SK-N-SH (cell line): ENCODE data around the gene FAM228B. TPM values are rescaled to one million over a fixed set of nuclear protein-coding genes. Genes with fewer than 3 reads are reported as not detected.

Source experiments
- CTCF ChIA-PET: fragments of 300-600, 350-600 bp; formaldehyde crosslinking; extraction: SDS; loops from one replicate; lab custom pipeline; 2021; lab: Yijun Ruan, JAX
- POLR2A ChIA-PET: fragments of 350-600 bp; sonication (Branson Sonifier 250); formaldehyde crosslinking; extraction: SDS; loops from one replicate; lab custom pipeline; 2020; ENCODE audit warnings: antibody characterized with exemption, inconsistent platforms; lab: Yijun Ruan, JAX
- DNase-seq: peaks from one replicate; pipeline ENCODE4 v3.0.0; 2012
- H2AFZ ChIP-seq: fragments of 200-600 bp; sonication (generic); 2 replicates; pipeline ENCODE4 v1.8.1; 2016; ENCODE audit warnings: antibody characterized with exemption, mild to moderate bottlenecking, low read depth
- H3F3A ChIP-seq: fragments of 200-600 bp; sonication (generic); replicated peaks from 2 replicates; pipeline ENCODE3; 2016; ENCODE audit warnings: antibody characterized with exemption, mild to moderate bottlenecking; ENCODE audit not compliant: insufficient read depth
- H3K27ac ChIP-seq, 2 experiments: fragments of 200-500 bp in 1 of 2; fragments of 200-600 bp in 1 of 2; sonication (Bioruptor generic) in 1 of 2; sonication (generic), shearing (Covaris generic) in 1 of 2; 2 replicates each; pipeline versions ENCODE4 v1.5.1 to v1.6.1; 2014 to 2016; ENCODE audit warnings: low read depth in 2 of 2, inconsistent platforms in 1 of 2, low read length in 1 of 2, mild to moderate bottlenecking in 1 of 2, mixed read lengths in 1 of 2
- H3K27me3 ChIP-seq: fragments of 200-600 bp; sonication (generic), shearing (Covaris generic); 2 replicates; pipeline ENCODE4 v1.6.1; 2016; ENCODE audit warnings: mixed run types; ENCODE audit not compliant: insufficient read depth
- H3K36me3 ChIP-seq, 2 experiments: fragments of 200-500 bp in 1 of 2; fragments of 200-600 bp in 1 of 2; sonication (Bioruptor generic) in 1 of 2; sonication (generic) in 1 of 2; replicated peaks in 1 of 2; 2 replicates each; pipeline versions ENCODE3 to v1.5.1; 2014 to 2016; ENCODE audit warnings: low read length in 1 of 2, mild to moderate bottlenecking in 1 of 2; ENCODE audit not compliant: insufficient read depth in 2 of 2, control insufficient read depth in 1 of 2
- H3K4me1 ChIP-seq, 2 experiments: fragments of 200-500 bp in 1 of 2; fragments of 200-600 bp in 1 of 2; sonication (Bioruptor generic) in 1 of 2; sonication (generic), shearing (Covaris generic) in 1 of 2; 2 replicates each; pipeline versions ENCODE4 v1.5.1 to v1.6.1; 2014 to 2016; ENCODE audit warnings: low read depth in 1 of 2, low read length in 1 of 2, mixed run types in 1 of 2; ENCODE audit not compliant: insufficient read depth in 2 of 2, control insufficient read depth in 1 of 2
- H3K4me2 ChIP-seq: fragments of 200-600 bp; sonication (generic), shearing (Covaris generic); 2 replicates; pipeline ENCODE4 v1.6.1; 2017; ENCODE audit warnings: mixed run types
- H3K4me3 ChIP-seq, 2 experiments: fragments of 200-500 bp in 1 of 2; fragments of 200-600 bp in 1 of 2; sonication (Bioruptor generic) in 1 of 2; sonication (generic), shearing (Covaris generic) in 1 of 2; 2 replicates each; pipeline versions ENCODE4 v1.5.1 to v1.8.1; 2014 to 2016; ENCODE audit warnings: low read depth in 2 of 2, inconsistent platforms in 1 of 2, low read length in 1 of 2, mild to moderate bottlenecking in 1 of 2, mixed read lengths in 1 of 2, moderate library complexity in 1 of 2
- H3K79me2 ChIP-seq: fragments of 200-600 bp; sonication (generic); 2 replicates; pipeline ENCODE4 v1.8.1; 2017; ENCODE audit warnings: mild to moderate bottlenecking; ENCODE audit not compliant: insufficient read depth
- H3K9ac ChIP-seq: fragments of 200-600 bp; sonication (generic); 2 replicates; pipeline ENCODE4 v1.6.1; 2017; ENCODE audit warnings: mixed run types
- H3K9me2 ChIP-seq: fragments of 200-600 bp; sonication (generic); 2 replicates; pipeline ENCODE4 v1.6.1; 2017; ENCODE audit warnings: mixed run types
- H3K9me3 ChIP-seq: fragments of 200-600 bp; sonication (generic); 2 replicates; pipeline ENCODE4 v1.6.1; 2017; ENCODE audit warnings: mixed run types, mild to moderate bottlenecking, moderate library complexity
- H4K20me1 ChIP-seq: fragments of 200-600 bp; sonication (generic); 2 replicates; pipeline ENCODE4 v1.6.1; 2017; ENCODE audit warnings: mild to moderate bottlenecking, mixed run types; ENCODE audit not compliant: insufficient read depth
- ELF1 ChIP-seq: IDR thresholded peaks from 2 replicates; pipeline ENCODE4 v1.4.0; 2012
- FOSL2 ChIP-seq: IDR thresholded peaks from 2 replicates; pipeline ENCODE4 v1.4.0; 2012; ENCODE audit warnings: low read depth, mild to moderate bottlenecking, moderate library complexity, borderline replicate concordance
- JUND ChIP-seq: IDR thresholded peaks from 2 replicates; pipeline ENCODE4 v1.4.0; 2012
- MEF2A ChIP-seq: IDR thresholded peaks from 2 replicates; pipeline ENCODE4 v1.4.0; 2012; ENCODE audit warnings: low read depth, borderline replicate concordance
- NRF1 ChIP-seq: IDR thresholded peaks from 2 replicates; pipeline ENCODE4 v1.6.1; 2012; ENCODE audit warnings: low read depth, mild to moderate bottlenecking, low read length
- PBX3 ChIP-seq: IDR thresholded peaks from 2 replicates; pipeline ENCODE4; 2012
- POLR2AphosphoS5 ChIP-seq: IDR thresholded peaks from 2 replicates; pipeline ENCODE4 v1.6.1; 2012; ENCODE audit warnings: low read depth, low read length
- RAD21 ChIP-seq: IDR thresholded peaks from 2 replicates; pipeline ENCODE4 v1.6.1; 2012; ENCODE audit warnings: mild to moderate bottlenecking, low read length
- REST ChIP-seq: IDR thresholded peaks from 2 replicates; pipeline ENCODE4 v1.6.1; 2012; ENCODE audit warnings: mild to moderate bottlenecking, low read depth, low read length, moderate library complexity
- SIN3A ChIP-seq: IDR thresholded peaks from 2 replicates; pipeline ENCODE4 v1.6.1; 2012; ENCODE audit warnings: low read depth, mild to moderate bottlenecking, low read length, moderate library complexity, borderline replicate concordance
- TAF1 ChIP-seq: IDR thresholded peaks from 2 replicates; pipeline ENCODE4 v1.6.1; 2012; ENCODE audit warnings: low read depth, mild to moderate bottlenecking, low read length, moderate library complexity, borderline replicate concordance
- TCF12 ChIP-seq: IDR thresholded peaks from 2 replicates; pipeline ENCODE4 v1.4.0; 2012
- TEAD4 ChIP-seq: IDR thresholded peaks from 2 replicates; pipeline ENCODE4 v1.4.0; 2012; ENCODE audit warnings: mild to moderate bottlenecking, borderline replicate concordance; ENCODE audit not compliant: insufficient read depth
- USF2 ChIP-seq: fragments of 150-350 bp; IDR thresholded peaks from 2 replicates; pipeline ENCODE4 v1.6.1; 2017; ENCODE audit warnings: antibody characterized with exemption, low read length, low read depth, borderline replicate concordance
- WGBS: methylation state at CpG from one replicate; pipeline ENCODE4 v1.1.6; 2017; ENCODE audit warnings: low lambda C conversion rate; 5-methylcytosine and 5-hydroxymethylcytosine counted together
- polyA plus RNA-seq, 3 experiments: library from polyadenylated mRNA; depleted of rRNA; stranded (reverse); fragments of >200 nt; gene quantifications; 2 replicates each; pipeline ENCODE4 v1.2.3, GENCODE V29; 2012

Gene FAM228B
- polyA plus RNA-seq, 1 of the 3 experiments (the other 2 are of a cell fraction), result 5.3 TPM

GRCh38 chr2:24110660-24111303 lies 12.5 kb upstream of the FAM228B start:
- no peaks in the 10 kb centered on the region for H4K20me1 ChIP-seq
- TF ChIP-seq RAD21, result no peak
- TF ChIP-seq, all 33 proteins: peak for 0
- no peak for DNase-seq
- 0 out of 4 replicates have a peak, but pooled peaks cover 0 to 6% of the 10 kb centered on the region in 2 experiments for H3K4me1 ChIP-seq
- no peaks in the 10 kb centered on the region for H3K36me3 ChIP-seq
- WGBS, result 86% methylated on average over 7 of the region's 7 CpGs
- H3K4me3 ChIP-seq, result no peak overlapping the region
- H3K9me2 ChIP-seq, result no peaks in the 10 kb centered on the region
- H3K9me3 ChIP-seq, result peaks cover 14% of the 10 kb centered on the region; the same call in 1 of the 2 replicates
- H3F3A ChIP-seq, result peaks cover 6% of the 10 kb centered on the region
- CTCF ChIA-PET, result interaction anchor here (0.7 to 1.5 kb wide), 3 partner anchors 27 to 362 kb away, joined by 3 to 6 read pairs (median 4); partner anchors contain the start of genes ATAD2B and TP53I3
- POLR2A ChIA-PET, result interaction anchor here (1.2 to 1.7 kb wide), 3 partner anchors 12 to 34 kb away, joined by 3 to 6 read pairs (median 5); partner anchors contain the start of genes PFN4 and SF3B6
- H3K9ac ChIP-seq, result no peak overlapping the region
- no peak overlapping the region for H3K27ac ChIP-seq
- H3K27me3 ChIP-seq, result no peaks in the 10 kb centered on the region
- no peak overlapping the region for H2AFZ ChIP-seq
- no peak overlapping the region for H3K4me2 ChIP-seq
- no peaks in the 10 kb centered on the region for H3K79me2 ChIP-seq

- WGBS, result 42% methylated on average over 2 of the region's 2 CpGs
- H4K20me1 ChIP-seq, result no peaks in the 10 kb centered on the region
- H3K4me3 ChIP-seq, result no peak overlapping the region
- no peaks in the 10 kb centered on the region for H3K36me3 ChIP-seq
- POLR2A ChIA-PET, result interaction anchor here (0.5 to 1.7 kb wide), 2 partner anchors 28 to 265 kb away, joined by 3 to 6 read pairs; no protein-coding TSS in a partner anchor
- 0 out of 4 replicates have a peak, but pooled peaks cover 0 to 6% of the 10 kb centered on the region in 2 experiments for H3K4me1 ChIP-seq
- no peaks in the 10 kb centered on the region for H3K79me2 ChIP-seq
- H3K9ac ChIP-seq, result no peak overlapping the region
- DNase-seq, result no peak
- TF ChIP-seq POLR2AphosphoS5, result no peak
- TF ChIP-seq PBX3, result 0 out of 2 replicates have a peak, but pooled peaks have one; percentile 8
- TF ChIP-seq ELF1, result no peak
- no peak for TF ChIP-seq TAF1
- TF ChIP-seq SIN3A, result no peak
- 0 out of 2 replicates have a peak, but pooled peaks have one; percentile 2 for TF ChIP-seq FOSL2
- peaks cover 6% of the 10 kb centered on the region for H3F3A ChIP-seq
- no peak overlapping the region for H3K4me2 ChIP-seq
- H3K9me2 ChIP-seq, result no peaks in the 10 kb centered on the region
- CTCF ChIA-PET, result interaction anchor here (1.4 to 1.5 kb wide), 2 partner anchors 28 to 185 kb away, joined by 4 to 6 read pairs; partner anchors contain the start of genes ATAD2B and TP53I3
- peaks cover 13% of the 10 kb centered on the region; the same call in 1 of the 2 replicates for H3K9me3 ChIP-seq
- peak overlapping the region in 1 of 2 experiments; percentile 1; a peak in 1 of 4 replicates for H3K27ac ChIP-seq
- no peaks in the 10 kb centered on the region for H3K27me3 ChIP-seq
- no peak overlapping the region for H2AFZ ChIP-seq
Observed at GRCh38 chr2:24111407-24111901, 11.8 kb upstream of the FAM228B start.

- Histone ChIP-seq H3K9me3 (no peaks in the 10 kb centered on the region), H3K79me2 (no peaks in the 10 kb centered on the region), H3K4me1 (peaks cover 6 to 9% of the 10 kb centered on the region in 2 experiments; a peak in 3 of 4 replicates), H3K27ac (no peak overlapping the region), H3K9me2 (no peaks in the 10 kb centered on the region), H3K4me2 (no peak overlapping the region), H3K27me3 (no peaks in the 10 kb centered on the region), H4K20me1 (no peaks in the 10 kb centered on the region), H2AFZ (no peak overlapping the region), H3F3A (no peaks in the 10 kb centered on the region), H3K36me3 (no peaks in the 10 kb centered on the region), H3K9ac (no peak overlapping the region), H3K4me3 (no peak overlapping the region)
- no peak for DNase-seq
- CTCF ChIA-PET, result interaction anchor here (1.4 kb wide), 1 partner anchor 31 kb away, joined by 3 read pairs; the partner anchor contains the start of gene TP53I3
- WGBS, result 46% methylated on average over 2 of the region's 2 CpGs
- POLR2A ChIA-PET, result no interaction called here
- no peak for TF ChIP-seq TCF12
- TF ChIP-seq RAD21, result no peak
- TF ChIP-seq MEF2A, result no peak
- no peak for TF ChIP-seq REST
- TF ChIP-seq JUND, result no peak
- TF ChIP-seq TEAD4, result no peak
- no peak for TF ChIP-seq NRF1
- TF ChIP-seq USF2, result no peak
Observed at GRCh38 chr2:24115057-24115456, 8.2 kb upstream of the FAM228B start.
